LoVo (cell line): ENCODE measurements around the gene CWF19L2.

Experiments used
- DNase-seq: peaks from one replicate; pipeline ENCODE4 v3.0.0-alpha.2; 2016; ENCODE audit warnings: low spot score

CWF19L2 gene

DNA sequence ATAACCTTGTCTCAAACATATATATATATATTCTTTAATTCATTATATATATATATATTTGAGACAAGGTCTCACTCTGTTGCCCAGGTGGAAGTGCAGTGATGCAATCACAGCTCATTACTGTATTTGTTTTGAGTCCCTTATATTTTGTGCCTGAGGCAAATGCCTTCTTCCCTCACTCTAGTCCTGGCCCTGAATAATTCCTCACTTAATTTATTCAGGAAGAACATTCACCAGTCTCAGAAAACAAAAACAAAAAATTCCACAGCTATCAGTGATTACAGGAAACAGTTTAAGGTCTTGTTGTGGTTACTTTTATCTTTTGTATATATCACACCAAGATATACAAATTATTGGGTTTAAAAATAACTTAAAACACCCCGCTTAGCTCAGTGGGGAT, 155.7 kb downstream of the CWF19L2 start:
- DNase-seq, result no peak

DNA sequence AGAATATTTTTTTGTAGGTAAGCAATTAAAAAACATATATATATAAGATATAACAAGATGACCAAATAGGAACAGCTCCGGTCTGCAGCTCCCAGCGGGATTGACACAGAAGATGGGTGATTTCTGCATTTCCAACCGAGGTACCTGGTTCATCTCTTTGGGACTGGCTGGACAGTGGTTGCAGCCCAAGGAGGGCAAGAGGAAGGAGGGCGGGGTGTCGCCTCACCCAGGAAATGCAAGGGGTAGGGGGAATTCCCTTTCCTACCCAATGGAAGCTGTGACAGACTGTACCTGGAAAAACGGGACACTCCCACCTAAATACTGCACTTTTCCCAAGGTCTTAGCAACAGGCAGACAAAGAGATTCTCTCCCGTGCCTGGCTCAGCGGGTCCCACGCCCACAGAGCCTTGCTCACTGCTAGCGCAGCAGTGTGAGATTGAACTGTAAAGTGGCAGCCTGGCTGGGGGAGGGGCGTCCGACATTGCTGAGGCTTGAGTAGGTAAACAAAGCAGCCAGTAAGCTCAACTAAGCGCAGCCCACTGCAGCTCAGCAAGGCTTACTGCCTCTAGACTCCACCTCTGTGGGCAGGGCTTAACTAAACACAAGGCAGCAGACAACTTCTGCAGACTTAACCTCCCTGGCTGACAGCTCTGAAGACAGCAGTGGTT, 163.8 kb downstream of the CWF19L2 start:
- no peak for DNase-seq

GRCh38 chr11:107282195-107282594, 175.4 kb downstream of the CWF19L2 start:
- no peak for DNase-seq
